Progenitor cell of endocrine pancreas (in vitro differentiated cells): Measurements from ENCODE around the gene CNNM3. TPM values are rescaled to one million over a fixed set of nuclear protein-coding genes. Genes with fewer than 3 reads are reported as not detected.

Source experiments
- DNase-seq: peaks from one replicate; pipeline ENCODE4 v3.0.0; 2021; ENCODE audit warnings: low spot score; ENCODE audit not compliant: unreplicated experiment
- H3K27ac Mint-ChIP-seq: 2 replicates; pipeline ENCODE4 v1.8.0; 2021; ENCODE audit warnings: mild to moderate bottlenecking, moderate library complexity, mixed read lengths
- H3K27me3 Mint-ChIP-seq: 2 replicates; pipeline ENCODE4 v1.8.0; 2021; ENCODE audit warnings: mixed read lengths
- H3K36me3 Mint-ChIP-seq: 2 replicates; pipeline ENCODE4 v1.8.0; 2022; ENCODE audit warnings: mixed read lengths; ENCODE audit not compliant: insufficient read depth
- H3K4me1 Mint-ChIP-seq: 2 replicates; pipeline ENCODE4 v1.8.0; 2021; ENCODE audit warnings: low read depth, mixed read lengths
- H3K4me3 Mint-ChIP-seq: 2 replicates; pipeline ENCODE4 v1.8.0; 2021; ENCODE audit warnings: low read depth, mild to moderate bottlenecking, moderate library complexity, mixed read lengths
- H3K9me3 Mint-ChIP-seq: 2 replicates; pipeline ENCODE4 v1.8.0; 2021; ENCODE audit warnings: low read depth, mixed read lengths
- total RNA-seq: library from RNA; stranded (reverse); gene quantifications from 2 replicates; pipeline ENCODE4 v1.2.1, GENCODE V29; 2021
- TF ChIP-seq, protein P1 (sequence below): fragments of 200-600 bp; sonication (generic); IDR thresholded peaks from one replicate; pipeline ENCODE4 v1.5.0; 2021; ENCODE audit warnings: antibody characterized with exemption, mild to moderate bottlenecking; ENCODE audit not compliant: unreplicated experiment

The CNNM3 gene
- total RNA-seq, 1 donor from 2014 or later, result 54.0 TPM

DNA sequence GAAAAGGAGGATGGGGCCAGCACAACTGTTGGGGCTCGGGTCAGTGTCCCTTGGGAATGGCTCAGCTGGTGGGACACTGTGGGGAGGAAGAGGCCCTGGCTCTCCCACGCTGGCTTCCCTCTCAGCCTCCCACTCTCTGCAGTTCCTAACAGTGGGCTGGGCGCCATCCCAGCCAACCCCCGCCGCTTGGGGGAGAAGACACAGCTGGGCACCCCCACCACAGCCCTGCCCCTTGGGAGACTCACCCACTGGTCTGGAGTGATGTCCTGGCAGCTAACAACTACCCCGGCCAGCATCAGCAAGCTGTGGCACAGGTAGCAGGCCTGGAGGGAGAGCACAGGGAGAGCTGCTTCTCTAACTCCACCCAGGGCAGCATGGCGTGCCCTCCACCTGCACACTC, 62.1 kb downstream of the CNNM3 start:
- Mint-ChIP-seq H3K36me3 (no peaks in the 10 kb centered on the region), H3K4me1 (peaks cover 7% of the 10 kb centered on the region), H3K4me3 (no peak overlapping the region), H3K9me3 (no peaks in the 10 kb centered on the region), H3K27me3 (peaks cover 35% of the 10 kb centered on the region), H3K27ac (no peak overlapping the region)
- TF ChIP-seq, protein P1, sequence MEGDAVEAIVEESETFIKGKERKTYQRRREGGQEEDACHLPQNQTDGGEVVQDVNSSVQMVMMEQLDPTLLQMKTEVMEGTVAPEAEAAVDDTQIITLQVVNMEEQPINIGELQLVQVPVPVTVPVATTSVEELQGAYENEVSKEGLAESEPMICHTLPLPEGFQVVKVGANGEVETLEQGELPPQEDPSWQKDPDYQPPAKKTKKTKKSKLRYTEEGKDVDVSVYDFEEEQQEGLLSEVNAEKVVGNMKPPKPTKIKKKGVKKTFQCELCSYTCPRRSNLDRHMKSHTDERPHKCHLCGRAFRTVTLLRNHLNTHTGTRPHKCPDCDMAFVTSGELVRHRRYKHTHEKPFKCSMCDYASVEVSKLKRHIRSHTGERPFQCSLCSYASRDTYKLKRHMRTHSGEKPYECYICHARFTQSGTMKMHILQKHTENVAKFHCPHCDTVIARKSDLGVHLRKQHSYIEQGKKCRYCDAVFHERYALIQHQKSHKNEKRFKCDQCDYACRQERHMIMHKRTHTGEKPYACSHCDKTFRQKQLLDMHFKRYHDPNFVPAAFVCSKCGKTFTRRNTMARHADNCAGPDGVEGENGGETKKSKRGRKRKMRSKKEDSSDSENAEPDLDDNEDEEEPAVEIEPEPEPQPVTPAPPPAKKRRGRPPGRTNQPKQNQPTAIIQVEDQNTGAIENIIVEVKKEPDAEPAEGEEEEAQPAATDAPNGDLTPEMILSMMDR, result no peak
- DNase-seq, result no peak

DNA sequence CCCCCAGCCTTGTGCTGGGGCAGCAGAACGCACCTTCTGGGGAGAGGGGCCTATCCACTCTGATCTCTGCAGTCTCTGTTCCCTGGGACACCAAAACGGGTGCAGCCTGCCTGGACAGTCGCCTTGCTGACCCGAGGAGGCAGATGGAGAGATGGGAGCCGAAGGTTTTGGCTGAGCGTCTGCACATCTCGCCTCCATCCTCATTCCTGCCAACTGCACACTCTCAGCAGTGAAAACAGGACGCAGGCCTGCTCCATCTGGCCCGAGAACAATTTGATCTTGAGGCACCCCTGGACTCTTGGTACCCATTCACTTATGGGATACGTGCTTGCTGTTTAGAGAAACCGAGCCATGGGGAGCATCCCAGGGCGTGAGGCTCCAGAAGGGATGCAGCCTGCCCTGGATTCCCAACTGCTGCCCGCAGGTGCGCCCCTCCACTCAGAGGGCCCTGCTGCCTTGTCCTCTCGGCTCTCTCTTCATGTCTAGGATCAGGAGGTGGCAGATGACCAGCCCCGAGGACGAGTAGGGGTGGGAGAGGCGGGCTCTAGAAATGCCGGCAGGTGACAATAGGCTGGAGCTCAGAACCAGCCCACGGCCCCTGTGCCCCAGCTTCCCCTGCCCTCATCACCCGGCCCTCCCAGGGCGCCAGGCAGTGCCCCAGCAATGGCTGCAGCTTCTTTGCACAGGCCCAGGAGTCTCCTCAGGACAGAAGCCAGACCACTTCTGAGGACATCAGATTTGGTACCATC, 62.9 kb downstream of the CNNM3 start:
- no peaks in the 10 kb centered on the region for H3K36me3 Mint-ChIP-seq
- H3K9me3 Mint-ChIP-seq, result no peaks in the 10 kb centered on the region
- DNase-seq, result no peak
- no peak overlapping the region for H3K4me3 Mint-ChIP-seq
- H3K4me1 Mint-ChIP-seq, result peaks cover 7% of the 10 kb centered on the region
- H3K27ac Mint-ChIP-seq, result no peak overlapping the region
- H3K27me3 Mint-ChIP-seq, result peaks cover 32% of the 10 kb centered on the region
- TF ChIP-seq, protein P1, result no peak

DNA sequence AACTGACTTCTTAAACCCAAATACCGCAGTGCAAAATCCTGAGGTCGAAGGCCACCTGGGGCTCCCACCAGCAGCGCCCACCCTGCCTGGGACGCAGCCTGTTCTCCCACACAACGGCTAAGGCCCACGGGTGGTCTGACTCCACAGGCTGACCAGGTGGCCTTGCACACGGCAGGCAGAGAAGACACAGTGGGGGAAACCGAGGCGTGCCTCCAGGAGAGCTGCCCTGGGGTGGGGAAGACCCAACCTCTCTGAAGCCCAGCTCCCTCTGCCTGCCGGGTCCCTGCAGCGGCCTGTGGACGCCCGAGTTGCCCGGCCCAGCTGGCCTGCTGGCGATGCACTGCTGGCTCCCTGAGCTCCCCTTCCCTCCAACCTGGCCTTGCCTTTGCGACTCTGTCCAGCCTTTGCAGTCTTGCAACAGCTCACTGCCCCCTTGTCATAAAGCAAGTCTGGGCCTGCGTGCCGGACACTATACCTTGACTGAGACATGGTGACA, 63.5 kb downstream of the CNNM3 start:
- Mint-ChIP-seq H3K27ac (no peak overlapping the region), H3K27me3 (peaks cover 27% of the 10 kb centered on the region), H3K4me1 (peaks cover 4% of the 10 kb centered on the region), H3K36me3 (no peaks in the 10 kb centered on the region), H3K4me3 (no peak overlapping the region), H3K9me3 (no peaks in the 10 kb centered on the region)
- DNase-seq, result no peak
- TF ChIP-seq, protein P1, result no peak

DNA sequence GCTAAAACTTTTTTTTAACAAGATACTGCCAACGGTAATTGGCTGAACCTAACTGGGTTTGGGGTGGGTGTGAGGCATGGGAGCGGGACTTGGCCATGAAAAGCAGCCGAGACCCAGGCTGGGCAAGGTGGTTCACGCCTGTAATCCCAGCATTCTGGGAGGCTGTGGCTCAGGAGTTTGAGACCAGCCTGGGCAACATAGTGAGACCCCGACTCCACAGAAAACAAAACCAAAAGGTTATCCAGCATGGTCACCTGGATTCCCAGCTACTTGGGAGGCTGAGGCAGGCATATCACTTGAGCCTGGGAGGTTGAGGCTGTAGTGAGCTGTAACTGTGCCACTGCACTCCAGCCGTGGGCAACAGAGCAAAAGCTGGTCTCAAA, 64.8 kb downstream of the CNNM3 start:
- Mint-ChIP-seq H3K9me3 (no peaks in the 10 kb centered on the region), H3K27me3 (peaks cover 23% of the 10 kb centered on the region), H3K27ac (no peak overlapping the region), H3K4me3 (no peak overlapping the region), H3K4me1 (peaks cover 2% of the 10 kb centered on the region), H3K36me3 (no peaks in the 10 kb centered on the region)
- DNase-seq, result no peak
- TF ChIP-seq, protein P1, result no peak

DNA sequence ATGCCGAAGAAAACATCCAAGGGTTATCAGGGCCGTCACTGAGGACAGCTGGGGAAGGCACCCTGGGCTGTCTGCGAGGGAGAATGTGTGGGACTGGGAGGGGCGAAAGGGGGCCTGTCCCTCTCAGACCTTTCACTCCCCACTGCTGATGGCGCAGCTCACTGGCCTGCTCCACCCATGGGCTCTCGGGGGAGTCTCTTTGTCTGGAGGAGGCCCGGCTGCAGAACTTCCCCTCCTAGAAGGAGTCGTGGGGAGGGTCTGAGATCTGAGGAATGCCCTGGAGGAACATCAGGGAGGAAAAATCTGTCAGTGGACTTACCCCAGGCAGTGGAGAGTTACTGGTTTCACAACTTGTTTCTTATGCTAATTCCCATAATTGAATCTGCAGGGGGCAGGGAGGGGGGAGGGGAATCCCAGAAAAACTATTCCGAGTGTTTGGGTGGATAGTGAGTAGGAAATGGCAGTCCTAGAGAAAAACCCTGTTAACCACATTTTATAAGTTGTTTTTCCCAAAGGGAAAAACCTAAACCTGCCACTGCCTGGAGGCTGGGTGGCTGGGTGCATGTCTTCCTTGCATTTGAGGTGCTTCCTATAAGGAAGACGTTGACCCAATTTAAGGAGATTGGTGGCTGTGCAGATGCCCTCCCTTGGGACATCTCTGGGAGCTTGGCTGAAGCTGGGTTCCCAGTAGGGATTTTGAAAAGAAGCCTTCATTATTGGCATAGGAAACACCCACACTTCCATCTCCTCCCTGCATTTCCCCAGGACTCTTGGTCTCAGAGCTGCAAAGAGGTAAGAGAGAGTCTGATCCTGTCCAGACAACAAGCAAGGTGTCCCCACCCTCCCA, 65.5 kb downstream of the CNNM3 start:
- H3K4me1 Mint-ChIP-seq, result peaks cover 2% of the 10 kb centered on the region
- no peaks in the 10 kb centered on the region for H3K36me3 Mint-ChIP-seq
- DNase-seq, result no peak
- TF ChIP-seq, protein P1, result no peak
- H3K4me3 Mint-ChIP-seq, result no peak overlapping the region
- H3K9me3 Mint-ChIP-seq, result no peaks in the 10 kb centered on the region
- peaks cover 25% of the 10 kb centered on the region for H3K27me3 Mint-ChIP-seq
- no peak overlapping the region for H3K27ac Mint-ChIP-seq
